ENCODE results near the gene GLP1R. TPM values are rescaled to one million over a fixed set of nuclear protein-coding genes. Genes with fewer than 3 reads are reported as not detected.

GLP1R gene
- total RNA-seq, 1 donor from 2014 or later, result not detected

GRCh38 chr6:39043776-39044175, 4.8 kb upstream of the GLP1R start:
- DNase-seq (ENCODE audit: low read depth, low spot score), result no peak

- DNase-seq (ENCODE audit: low read depth, low spot score), result no peak
Measured at GRCh38 chr6:39044181-39044580, 4.4 kb upstream of the GLP1R start.

- DNase-seq (ENCODE audit: low read depth, low spot score), result no peak
Measured at GRCh38 chr6:39047434-39048327, 900 bp upstream of the GLP1R start.

GRCh38 chr6:39049575-39050283, 1.1 kb downstream of the GLP1R start:
- no peak for DNase-seq (ENCODE audit: low read depth, low spot score)

GRCh38 chr6:39050453-39051112, 2.0 kb downstream of the GLP1R start:
- DNase-seq (ENCODE audit: low read depth, low spot score), result no peak

GRCh38 chr6:39051399-39052122, 3.0 kb downstream of the GLP1R start:
- no peak for DNase-seq (ENCODE audit: low read depth, low spot score)

GRCh38 chr6:39053016-39053624, 4.5 kb downstream of the GLP1R start:
- no peak for DNase-seq (ENCODE audit: low read depth, low spot score)

- no peak for DNase-seq (ENCODE audit: low read depth, low spot score)
Measured at GRCh38 chr6:39053854-39054576, 5.4 kb downstream of the GLP1R start.

- no peak for DNase-seq (ENCODE audit: low read depth, low spot score)
Measured at GRCh38 chr6:39054577-39055142, 6.1 kb downstream of the GLP1R start.

- DNase-seq (ENCODE audit: low read depth, low spot score), result no peak
Measured at GRCh38 chr6:39055661-39056060, 7.1 kb downstream of the GLP1R start.

- DNase-seq (ENCODE audit: low read depth, low spot score), result no peak
Measured at GRCh38 chr6:39056191-39056590, 7.6 kb downstream of the GLP1R start.

- no peak for DNase-seq (ENCODE audit: low read depth, low spot score)
Measured at GRCh38 chr6:39056681-39057080, 8.1 kb downstream of the GLP1R start.

- DNase-seq (ENCODE audit: low read depth, low spot score), result no peak
Measured at GRCh38 chr6:39057251-39058155, 8.9 kb downstream of the GLP1R start.

GRCh38 chr6:39058471-39059147, 10.0 kb downstream of the GLP1R start:
- DNase-seq (ENCODE audit: low read depth, low spot score), result no peak

GRCh38 chr6:39059496-39060310, 11.1 kb downstream of the GLP1R start:
- DNase-seq (ENCODE audit: low read depth, low spot score), result no peak

- no peak for DNase-seq (ENCODE audit: low read depth, low spot score)
Measured at GRCh38 chr6:39060467-39061160, 12.0 kb downstream of the GLP1R start.

GRCh38 chr6:39061182-39061581, 12.6 kb downstream of the GLP1R start:
- no peak for DNase-seq (ENCODE audit: low read depth, low spot score)

Data from pulmonary artery endothelial cell (primary cell).